ENCODE results near the gene KCNMA1. TPM values are rescaled to one million over a fixed set of nuclear protein-coding genes. Genes with fewer than 3 reads are reported as not detected.

The KCNMA1 gene
- total and polyA plus RNA-seq, 9 of the 15 experiments (the other 6 are each of a cell fraction or from before 2014, with no cell fraction given), result 0.01 to 0.95 (median 0.15) TPM; not detected in 4

DNA sequence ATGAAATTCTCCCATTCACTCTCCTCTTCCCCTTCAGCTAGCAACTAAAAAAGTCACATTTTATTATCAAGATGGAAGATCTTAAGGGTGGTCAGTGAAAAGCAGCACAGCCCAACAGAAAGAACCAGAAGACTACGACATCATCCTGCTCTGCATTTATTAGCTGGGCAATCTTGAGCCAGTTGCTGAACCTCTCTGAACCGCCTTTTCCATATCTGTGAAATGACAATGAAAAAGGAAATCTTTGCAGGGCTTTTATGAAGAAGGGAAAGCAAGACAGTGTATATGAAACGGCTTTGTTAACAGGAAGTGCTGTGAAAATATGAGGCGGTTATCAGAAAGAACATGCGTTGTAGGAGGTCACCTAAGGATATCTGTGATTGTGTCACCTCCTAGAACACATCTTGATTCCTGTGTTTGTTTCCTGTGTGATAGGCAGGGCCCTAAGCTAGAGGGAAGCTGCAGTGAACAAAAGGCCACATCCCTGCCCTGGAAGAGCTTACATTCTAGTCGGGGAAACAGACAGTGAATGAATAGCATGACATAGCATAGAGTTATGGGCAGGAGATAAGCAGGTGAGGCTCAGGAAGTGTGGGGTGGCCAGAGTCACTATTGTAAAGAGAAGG, 36.0 kb upstream of the KCNMA1 start (continued):
- TF ChIP-seq, protein P1, sequence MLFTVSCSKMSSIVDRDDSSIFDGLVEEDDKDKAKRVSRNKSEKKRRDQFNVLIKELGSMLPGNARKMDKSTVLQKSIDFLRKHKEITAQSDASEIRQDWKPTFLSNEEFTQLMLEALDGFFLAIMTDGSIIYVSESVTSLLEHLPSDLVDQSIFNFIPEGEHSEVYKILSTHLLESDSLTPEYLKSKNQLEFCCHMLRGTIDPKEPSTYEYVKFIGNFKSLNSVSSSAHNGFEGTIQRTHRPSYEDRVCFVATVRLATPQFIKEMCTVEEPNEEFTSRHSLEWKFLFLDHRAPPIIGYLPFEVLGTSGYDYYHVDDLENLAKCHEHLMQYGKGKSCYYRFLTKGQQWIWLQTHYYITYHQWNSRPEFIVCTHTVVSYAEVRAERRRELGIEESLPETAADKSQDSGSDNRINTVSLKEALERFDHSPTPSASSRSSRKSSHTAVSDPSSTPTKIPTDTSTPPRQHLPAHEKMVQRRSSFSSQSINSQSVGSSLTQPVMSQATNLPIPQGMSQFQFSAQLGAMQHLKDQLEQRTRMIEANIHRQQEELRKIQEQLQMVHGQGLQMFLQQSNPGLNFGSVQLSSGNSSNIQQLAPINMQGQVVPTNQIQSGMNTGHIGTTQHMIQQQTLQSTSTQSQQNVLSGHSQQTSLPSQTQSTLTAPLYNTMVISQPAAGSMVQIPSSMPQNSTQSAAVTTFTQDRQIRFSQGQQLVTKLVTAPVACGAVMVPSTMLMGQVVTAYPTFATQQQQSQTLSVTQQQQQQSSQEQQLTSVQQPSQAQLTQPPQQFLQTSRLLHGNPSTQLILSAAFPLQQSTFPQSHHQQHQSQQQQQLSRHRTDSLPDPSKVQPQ (CRISPR knock-in tag; IDR thresholded peaks at IDR 0.05; ENCODE audit: borderline replicate concordance), result no peak
- TF ChIP-seq CEBPZ (IDR thresholded peaks at IDR 0.05; ENCODE audit: borderline replicate concordance, low read depth, low read length), result no peak
- no peak for TF ChIP-seq POLR2AphosphoS5 (IDR thresholded peaks at IDR 0.05; ENCODE audit: control insufficient read depth, insufficient read depth, low read depth, low read length)
- no peak for TF ChIP-seq RUNX1 (IDR thresholded peaks at IDR 0.05; ENCODE audit: low read depth)
- no peak for TF ChIP-seq POLR3G (IDR thresholded peaks at IDR 0.05; ENCODE audit: extremely low read depth, insufficient read length, insufficient replicate concordance)
- TF ChIP-seq BDP1 (IDR thresholded peaks at IDR 0.05; ENCODE audit: insufficient read depth, insufficient read length), result no peak
- no peak for TF ChIP-seq HEY1 (CRISPR knock-in tag; IDR thresholded peaks at IDR 0.05; ENCODE audit: borderline replicate concordance)
- no peak for TF ChIP-seq RBM14 (IDR thresholded peaks at IDR 0.05; ENCODE audit: borderline replicate concordance, insufficient read depth, low read depth, low read length)
- TF ChIP-seq ZNF436 (CRISPR knock-in tag; IDR thresholded peaks at IDR 0.05), result no peak
- TF ChIP-seq ZFP30 (CRISPR knock-in tag; IDR thresholded peaks at IDR 0.05; ENCODE audit: borderline replicate concordance), result no peak
- no peak for TF ChIP-seq DNMT1 (IDR thresholded peaks at IDR 0.05)
- no peak for TF ChIP-seq MTF1 (CRISPR knock-in tag; IDR thresholded peaks at IDR 0.05; ENCODE audit: borderline replicate concordance)
- TF ChIP-seq NUFIP1 (IDR thresholded peaks at IDR 0.05; ENCODE audit: partially characterized antibody), result no peak
- no peak for TF ChIP-seq PATZ1 (CRISPR knock-in tag; IDR thresholded peaks at IDR 0.05; ENCODE audit: borderline replicate concordance)
- no peak for TF ChIP-seq ZEB2 (IDR thresholded peaks at IDR 0.05)
- TF ChIP-seq PML (IDR thresholded peaks at IDR 0.05; ENCODE audit: low read length), result no peak
- TF ChIP-seq ZNF76 (CRISPR knock-in tag; IDR thresholded peaks at IDR 0.05; ENCODE audit: borderline replicate concordance), result no peak
- no peak for TF ChIP-seq ATF4 (CRISPR knock-in tag; IDR thresholded peaks at IDR 0.05)
- no peak for TF ChIP-seq ATF1 (CRISPR knock-in tag; IDR thresholded peaks at IDR 0.05)
- TF ChIP-seq ATF1 (tag; IDR thresholded peaks at IDR 0.05), result 0 out of 2 replicates have a peak, but pooled peaks have one; percentile 13
